Mammary epithelial cell (primary cell): ENCODE data around the gene SMIM32.

Experiments
- EZH2 ChIP-seq: IDR thresholded peaks from 2 replicates; pipeline ENCODE4 v1.6.1; 2012; ENCODE audit warnings: low read length, inconsistent platforms, borderline replicate concordance
- TF ChIP-seq, protein P1 (sequence below), 2 donors: IDR thresholded peaks in 1 of 2; conservative IDR thresholded peaks in 1 of 2; 2 replicates each; pipeline ENCODE4 v1.5.1; 2011 to 2012; ENCODE audit warnings: inconsistent platforms in 2 of 2, low read length in 2 of 2, mild to moderate bottlenecking in 2 of 2, control low read depth in 1 of 2, low read depth in 1 of 2; ENCODE audit not compliant: insufficient read depth in 1 of 2; ENCODE audit errors: extremely low read depth in 1 of 2

DNA sequence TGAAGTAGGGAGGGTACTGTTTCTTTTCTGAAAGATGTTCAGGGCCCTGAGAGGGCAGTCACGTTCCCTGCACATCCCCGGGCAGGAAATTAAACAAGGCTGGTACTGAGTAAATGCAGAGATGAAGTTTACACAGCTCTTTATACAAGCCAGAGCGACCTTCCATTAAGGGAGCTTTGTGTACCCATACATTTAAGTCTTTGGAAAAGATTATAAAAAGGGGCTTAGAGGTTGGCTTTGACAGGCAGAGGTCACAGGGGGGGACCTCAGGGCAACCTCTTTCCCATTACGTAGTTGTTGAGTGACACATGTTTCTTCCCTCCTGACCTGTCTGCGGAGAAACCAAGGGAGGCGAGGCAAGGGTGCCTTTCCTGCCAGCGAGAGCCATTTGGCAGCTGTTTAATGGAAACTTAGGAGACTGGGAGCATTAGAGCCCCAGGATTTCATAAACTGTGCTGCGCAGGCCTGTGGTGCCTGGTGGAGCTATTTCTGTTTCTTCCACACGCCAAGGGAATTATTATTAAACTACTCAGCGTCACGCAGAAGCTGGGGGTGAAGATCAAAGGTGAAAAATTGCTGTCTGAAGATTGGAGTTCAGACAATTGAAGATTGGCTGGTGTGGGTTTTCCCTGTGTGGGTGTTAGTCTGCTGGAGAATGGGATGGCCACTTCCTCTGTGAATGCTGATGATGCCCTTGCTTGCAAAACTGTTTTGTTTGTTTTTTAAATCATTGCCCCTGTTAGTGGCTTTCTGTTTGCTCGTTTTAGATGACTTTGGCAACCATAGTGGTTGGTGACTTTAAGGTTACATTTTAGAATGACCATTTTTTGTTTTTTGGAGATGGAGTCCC lies 3.2 kb upstream of the SMIM32 start:
- TF ChIP-seq EZH2, result no peak
- TF ChIP-seq, protein P1, sequence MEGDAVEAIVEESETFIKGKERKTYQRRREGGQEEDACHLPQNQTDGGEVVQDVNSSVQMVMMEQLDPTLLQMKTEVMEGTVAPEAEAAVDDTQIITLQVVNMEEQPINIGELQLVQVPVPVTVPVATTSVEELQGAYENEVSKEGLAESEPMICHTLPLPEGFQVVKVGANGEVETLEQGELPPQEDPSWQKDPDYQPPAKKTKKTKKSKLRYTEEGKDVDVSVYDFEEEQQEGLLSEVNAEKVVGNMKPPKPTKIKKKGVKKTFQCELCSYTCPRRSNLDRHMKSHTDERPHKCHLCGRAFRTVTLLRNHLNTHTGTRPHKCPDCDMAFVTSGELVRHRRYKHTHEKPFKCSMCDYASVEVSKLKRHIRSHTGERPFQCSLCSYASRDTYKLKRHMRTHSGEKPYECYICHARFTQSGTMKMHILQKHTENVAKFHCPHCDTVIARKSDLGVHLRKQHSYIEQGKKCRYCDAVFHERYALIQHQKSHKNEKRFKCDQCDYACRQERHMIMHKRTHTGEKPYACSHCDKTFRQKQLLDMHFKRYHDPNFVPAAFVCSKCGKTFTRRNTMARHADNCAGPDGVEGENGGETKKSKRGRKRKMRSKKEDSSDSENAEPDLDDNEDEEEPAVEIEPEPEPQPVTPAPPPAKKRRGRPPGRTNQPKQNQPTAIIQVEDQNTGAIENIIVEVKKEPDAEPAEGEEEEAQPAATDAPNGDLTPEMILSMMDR (conservative IDR thresholded peaks at IDR 0.05 in 1 of 2, IDR thresholded peaks at IDR 0.05 in 1 of 2; ENCODE audit: extremely low read depth in 1 of 2, insufficient read depth in 1 of 2, low read depth in 1 of 2, low read length in 2 of 2), result no peak
